Keratinocyte (primary cell): Measurements from ENCODE around the gene TIMP2. TPM values are rescaled to one million over a fixed set of nuclear protein-coding genes. Genes with fewer than 3 reads are reported as not detected.
"Not testable (repeated sequence)": the region's sequence is repeated elsewhere in the genome, so short reads cannot be mapped to it uniquely, and the experiment has no call there.

Source experiments
- DNase-seq: peaks from one replicate; pipeline ENCODE4 v3.0.0-alpha.2; 2011; ENCODE audit warnings: low read depth, missing footprints, low spot score
- FAIRE-seq: peaks from 2 replicates; lab custom pipeline; 2011; peaks lifted over from hg19 to GRCh38; lab: Jason Lieb, UNC
- H2AFZ ChIP-seq: 2 replicates; pipeline ENCODE4 v1.6.0; 2012; ENCODE audit warnings: low read length, control low read depth, inconsistent platforms; ENCODE audit not compliant: control insufficient read depth
- H3K27ac ChIP-seq: 2 replicates; pipeline ENCODE4 v1.5.1; 2011; ENCODE audit warnings: low read length; ENCODE audit not compliant: control insufficient read depth, insufficient read depth
- H3K27me3 ChIP-seq: 3 replicates; pipeline ENCODE4 v1.6.0; 2011; ENCODE audit warnings: low read length; ENCODE audit not compliant: control insufficient read depth, insufficient read depth; ENCODE audit errors: extremely low read depth
- H3K36me3 ChIP-seq, 2 experiments: 2 replicates in 1 of 2; 3 replicates in 1 of 2; pipeline ENCODE4 v1.5.1; 2011; ENCODE audit warnings: low read length in 2 of 2, mild to moderate bottlenecking in 1 of 2; ENCODE audit not compliant: control insufficient read depth in 2 of 2, insufficient read depth in 2 of 2; ENCODE audit errors: extremely low read depth in 1 of 2
- H3K4me1 ChIP-seq: 3 replicates; pipeline ENCODE4 v1.5.1; 2011; ENCODE audit warnings: low read length; ENCODE audit not compliant: control insufficient read depth, insufficient read depth; ENCODE audit errors: extremely low read depth
- H3K4me2 ChIP-seq: 3 replicates; pipeline ENCODE4 v1.6.0; 2011; ENCODE audit warnings: low read depth, low read length; ENCODE audit not compliant: control insufficient read depth, insufficient read depth; ENCODE audit errors: extremely low read depth
- H3K4me3 ChIP-seq, 3 experiments: fragments of 200-600 bp in 1 of 3; sonication (generic) in 1 of 3; 2 replicates in 2 of 3; 3 replicates in 1 of 3; pipeline ENCODE4 v1.5.1; 2011 to 2016; ENCODE audit warnings: low read length in 3 of 3, mild to moderate bottlenecking in 3 of 3, control low read depth in 2 of 3, inconsistent platforms in 1 of 3, low read depth in 1 of 3, mixed read lengths in 1 of 3, mixed run types in 1 of 3, moderate library complexity in 1 of 3; ENCODE audit not compliant: control insufficient read depth in 2 of 3, insufficient read depth in 2 of 3; ENCODE audit errors: extremely low read depth in 1 of 3
- H3K79me2 ChIP-seq: 2 replicates; pipeline ENCODE4 v1.6.0; 2012; ENCODE audit warnings: low read length; ENCODE audit not compliant: control insufficient read depth, insufficient read depth
- H3K9ac ChIP-seq: 3 replicates; pipeline ENCODE4 v1.6.0; 2011; ENCODE audit warnings: low read length; ENCODE audit not compliant: control insufficient read depth, insufficient read depth; ENCODE audit errors: extremely low read depth
- H3K9me1 ChIP-seq: 3 replicates; pipeline ENCODE4 v1.6.0; 2011; ENCODE audit warnings: low read length; ENCODE audit not compliant: control insufficient read depth, insufficient read depth; ENCODE audit errors: extremely low read depth
- H3K9me3 ChIP-seq: 2 replicates; pipeline ENCODE4 v1.5.1; 2012; ENCODE audit warnings: low read depth, low read length; ENCODE audit not compliant: control insufficient read depth
- H4K20me1 ChIP-seq: 3 replicates; pipeline ENCODE4 v1.6.0; 2011; ENCODE audit warnings: low read length; ENCODE audit not compliant: control insufficient read depth, insufficient read depth; ENCODE audit errors: extremely low read depth
- CTCF ChIP-seq, 3 experiments: IDR thresholded peaks in 1 of 3; conservative IDR thresholded peaks in 1 of 3; optimal IDR thresholded peaks in 1 of 3; 2 replicates in 2 of 3; 3 replicates in 1 of 3; pipeline versions ENCODE3 to v1.5.1; 2011; ENCODE audit warnings: low read length in 3 of 3, mild to moderate bottlenecking in 3 of 3, moderate library complexity in 2 of 3, control low read depth in 1 of 3, inconsistent platforms in 1 of 3; ENCODE audit not compliant: insufficient read depth in 2 of 3; ENCODE audit errors: extremely low read depth in 1 of 3
- EZH2 ChIP-seq: IDR thresholded peaks from one replicate; pipeline ENCODE4 v1.6.1; 2012; ENCODE audit warnings: inconsistent platforms, mild to moderate bottlenecking, low read length, moderate library complexity
- dilution Hi-C: fragments of 300-500 bp; cut with MboI; formaldehyde crosslinking; loops from one replicate; pipeline ENCODE4 v1.7.0; 2020; ENCODE audit warnings: low sequenced_read_pairs; ENCODE audit not compliant: extremely low pct_ligation_motif_present
- polyA plus RNA-seq, 5 experiments: library from polyadenylated mRNA; depleted of rRNA in 3 of 5; stranded (reverse) in 3 of 5; stranded (forward) in 1 of 5; unstranded in 1 of 5; fragments of >200 nt; gene quantifications; 1 replicate in 1 of 5; 2 replicates in 3 of 5; 3 replicates in 1 of 5; pipeline versions ENCODE4 v1.2.1 to v1.2.3, GENCODE V29; 2011 to 2012; ENCODE audit warnings: missing spikeins in 2 of 5, low read depth in 1 of 5, low replicate concordance in 1 of 5

TIMP2 gene
- polyA plus RNA-seq, 1 donor (not counting 4 experiments of a cell fraction or from before 2014, with no cell fraction given), result 1.2 TPM

GRCh38 chr17:78946131-78946530, 20.9 kb upstream of the TIMP2 start:
- Histone ChIP-seq H3K27ac (no peak overlapping the region), H3K4me1 (no peaks in the 10 kb centered on the region), H4K20me1 (no peaks in the 10 kb centered on the region), H3K4me2 (no peak overlapping the region), H3K9me3 (peaks cover 4% of the 10 kb centered on the region), H3K9me1 (no peaks in the 10 kb centered on the region), H3K36me3 (no peaks in the 10 kb centered on the region), H2AFZ (no peak overlapping the region), H3K79me2 (no peaks in the 10 kb centered on the region), H3K4me3 (no peak overlapping the region), H3K9ac (no peak overlapping the region), H3K27me3 (peaks cover 9% of the 10 kb centered on the region)
- DNase-seq (no peak), FAIRE-seq (no peak)
- no peak for TF ChIP-seq EZH2
- TF ChIP-seq CTCF (optimal IDR thresholded peaks at IDR 0.05 in 1 of 3, IDR thresholded peaks at IDR 0.05 in 1 of 3, conservative IDR thresholded peaks at IDR 0.05 in 1 of 3; ENCODE audit: extremely low read depth in 1 of 3, insufficient read depth in 2 of 3, low read length in 3 of 3), result no peak
- dilution Hi-C loops, result no loop called here

GRCh38 chr17:78945455-78945854, 20.3 kb upstream of the TIMP2 start:
- dilution Hi-C loops, H3K9me3 ChIP-seq: not testable (repeated sequence)

GRCh38 chr17:78944956-78945355, 19.8 kb upstream of the TIMP2 start:
- Histone ChIP-seq H3K27ac (no peak overlapping the region), H3K9me3 (no peaks in the 10 kb centered on the region), H3K4me1 (no peaks in the 10 kb centered on the region), H3K4me2 (no peak overlapping the region), H2AFZ (no peak overlapping the region), H3K4me3 (no peak overlapping the region), H3K27me3 (peaks cover 6% of the 10 kb centered on the region), H3K9ac (no peak overlapping the region), H4K20me1 (no peaks in the 10 kb centered on the region), H3K9me1 (no peaks in the 10 kb centered on the region), H3K36me3 (no peaks in the 10 kb centered on the region), H3K79me2 (no peaks in the 10 kb centered on the region)
- no peak for FAIRE-seq
- TF ChIP-seq EZH2 (no peak), CTCF (optimal IDR thresholded peaks at IDR 0.05 in 1 of 3, IDR thresholded peaks at IDR 0.05 in 1 of 3, conservative IDR thresholded peaks at IDR 0.05 in 1 of 3; ENCODE audit: extremely low read depth in 1 of 3, insufficient read depth in 2 of 3, low read length in 3 of 3) (no peak)
- no peak for DNase-seq
- dilution Hi-C loops, result no loop called here

More at GRCh38 chr17:78945455-78945854, 20.3 kb upstream of the TIMP2 start:
- not testable (repeated sequence) for H3K27me3 ChIP-seq, H3K27ac ChIP-seq, FAIRE-seq, H2AFZ ChIP-seq, H3K4me2 ChIP-seq, H3K36me3 ChIP-seq, H4K20me1 ChIP-seq, H3K4me1 ChIP-seq, H3K9me1 ChIP-seq, H3K9ac ChIP-seq, DNase-seq, H3K79me2 ChIP-seq, H3K4me3 ChIP-seq
